NCI-H82 (cell line): ENCODE results near the gene DPH1.

ENCODE experiments used
- DNase-seq: peaks from one replicate; lab custom pipeline; 2025; lab: John Stamatoyannopoulos, UW

DPH1 gene

DNA sequence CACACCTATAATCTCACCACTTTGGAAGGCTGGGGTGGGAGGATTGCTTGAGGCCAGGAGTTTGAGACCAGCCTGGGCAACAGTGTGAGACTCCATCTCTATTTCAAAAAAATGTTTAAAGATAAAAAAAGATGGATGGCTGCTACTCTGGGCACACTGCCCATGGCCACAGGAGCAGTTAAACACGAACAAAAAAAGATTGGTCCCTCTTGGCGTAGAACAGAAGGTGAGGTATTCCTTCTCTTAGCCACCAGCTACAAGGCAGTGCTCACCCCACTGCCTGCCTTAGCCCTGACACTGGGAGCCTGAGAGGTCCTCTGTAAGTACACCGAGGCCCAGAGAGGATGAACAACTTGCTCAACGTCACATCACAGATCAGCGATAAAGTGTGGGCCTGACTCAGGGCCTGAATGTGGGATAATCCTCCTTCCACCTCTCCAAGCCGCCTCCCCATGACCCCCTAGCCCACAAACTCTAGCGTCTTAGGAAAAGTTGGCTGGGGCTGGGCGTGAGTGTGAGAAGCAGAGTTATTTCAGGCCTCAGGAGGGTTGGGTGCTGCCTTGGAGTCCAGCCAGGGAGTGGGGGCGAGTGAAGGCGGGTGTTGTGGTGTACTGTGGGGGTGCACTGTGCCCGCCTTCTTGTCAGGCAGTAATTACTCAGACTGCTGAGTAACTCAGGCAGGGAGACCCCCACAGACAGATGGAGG lies 2.3 kb upstream of the DPH1 start:
- no peak for DNase-seq

DNA sequence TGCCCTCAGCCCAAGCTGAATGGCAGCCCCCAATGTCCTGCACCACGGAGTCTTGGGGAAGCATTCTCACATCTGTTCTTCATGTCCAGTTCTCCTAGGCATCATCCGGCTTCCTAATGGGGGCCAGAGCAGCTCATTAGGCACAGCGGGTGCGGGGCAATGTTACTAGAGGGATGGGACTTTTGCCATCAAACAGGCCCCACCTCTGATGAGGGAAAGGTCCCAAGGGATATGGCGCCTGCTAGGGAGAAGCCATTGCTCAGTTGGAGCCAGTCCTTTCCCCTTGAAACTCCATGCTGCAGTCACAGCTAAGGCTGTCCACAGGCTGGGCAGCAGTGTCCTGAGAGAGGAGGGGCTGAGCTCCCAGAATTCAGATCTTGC lies 1.7 kb upstream of the DPH1 start:
- peak; percentile 56 for DNase-seq

DNA sequence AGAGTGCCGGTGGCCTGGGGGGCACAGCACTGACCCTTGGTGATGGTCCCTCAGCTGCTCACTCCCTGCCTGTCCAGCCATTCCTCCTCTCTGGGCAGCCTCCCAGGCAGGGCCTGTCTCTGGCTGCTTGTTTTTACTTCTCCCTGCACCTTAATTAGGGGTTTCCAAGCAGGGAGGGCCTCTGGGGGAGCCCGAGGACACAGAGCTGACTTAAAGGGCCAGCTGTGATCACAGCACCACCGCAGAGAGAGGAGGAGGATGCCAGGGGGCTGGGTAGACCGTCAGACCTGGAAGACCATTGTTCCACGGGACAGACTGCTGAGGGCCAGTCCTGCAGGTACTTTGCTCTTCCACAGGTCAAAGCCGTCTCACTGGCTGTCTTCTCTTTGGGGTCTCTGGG lies 1.2 kb upstream of the DPH1 start:
- DNase-seq, result peak; percentile 51

DNA sequence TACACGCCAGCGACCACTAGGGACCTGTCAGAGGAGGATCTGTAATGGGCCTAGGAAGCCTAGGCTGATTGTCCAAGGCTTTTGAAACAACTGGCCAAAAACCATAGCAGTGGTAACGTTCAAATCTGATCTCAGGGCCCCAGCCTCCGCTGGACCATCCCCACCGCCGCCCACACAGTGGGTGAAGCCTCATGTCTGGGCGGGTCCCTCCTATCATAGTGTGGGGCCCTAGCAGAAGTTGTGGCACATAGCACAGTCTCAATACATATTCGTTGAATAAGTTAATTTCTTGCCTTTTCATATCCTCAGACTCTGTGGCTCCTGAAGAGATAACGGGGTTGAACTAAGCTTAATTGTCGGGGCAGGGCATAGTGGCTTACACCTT lies 818 bp downstream of the DPH1 start:
- DNase-seq, result no peak

DNA sequence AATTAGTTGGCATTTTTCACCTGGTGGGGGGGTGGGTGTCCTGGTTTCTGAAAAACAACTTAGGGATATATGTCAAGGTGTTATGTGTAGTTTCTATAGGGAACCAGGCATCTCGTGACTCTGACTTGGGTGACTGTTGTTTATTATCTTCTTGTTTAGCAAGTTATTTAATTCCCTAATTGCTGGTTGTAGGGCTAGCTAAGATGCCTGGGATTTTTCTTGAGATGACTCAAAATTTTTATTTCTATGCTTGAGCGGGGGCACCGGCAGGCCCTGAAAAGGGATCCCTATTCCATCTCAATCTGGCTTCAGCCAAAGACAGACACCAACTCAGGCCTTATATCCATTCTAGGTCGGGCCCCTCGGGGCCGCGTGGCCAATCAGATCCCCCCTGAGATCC lies 3.2 kb downstream of the DPH1 start:
- no peak for DNase-seq

DNA sequence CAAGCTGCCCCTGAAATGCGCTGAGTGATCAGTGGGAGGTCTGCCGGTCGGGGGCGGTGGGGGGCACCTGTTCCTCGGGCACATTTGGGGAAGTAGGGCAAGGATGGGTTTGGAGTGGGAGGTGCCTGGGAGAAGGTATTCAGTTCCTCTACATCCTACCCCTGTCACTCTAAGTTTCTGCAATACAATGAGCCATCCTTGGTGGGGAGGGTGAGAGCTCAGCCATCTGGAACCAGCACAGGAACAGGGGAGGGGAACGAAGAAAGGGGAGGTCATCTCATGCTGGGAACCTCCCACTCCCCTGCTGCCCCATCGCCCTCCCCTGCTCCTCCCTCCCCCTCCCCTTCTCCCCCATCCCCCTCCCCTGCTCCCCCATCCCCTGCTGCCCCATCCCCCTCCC lies 4.2 kb downstream of the DPH1 start:
- peak; percentile 84 for DNase-seq

DNA sequence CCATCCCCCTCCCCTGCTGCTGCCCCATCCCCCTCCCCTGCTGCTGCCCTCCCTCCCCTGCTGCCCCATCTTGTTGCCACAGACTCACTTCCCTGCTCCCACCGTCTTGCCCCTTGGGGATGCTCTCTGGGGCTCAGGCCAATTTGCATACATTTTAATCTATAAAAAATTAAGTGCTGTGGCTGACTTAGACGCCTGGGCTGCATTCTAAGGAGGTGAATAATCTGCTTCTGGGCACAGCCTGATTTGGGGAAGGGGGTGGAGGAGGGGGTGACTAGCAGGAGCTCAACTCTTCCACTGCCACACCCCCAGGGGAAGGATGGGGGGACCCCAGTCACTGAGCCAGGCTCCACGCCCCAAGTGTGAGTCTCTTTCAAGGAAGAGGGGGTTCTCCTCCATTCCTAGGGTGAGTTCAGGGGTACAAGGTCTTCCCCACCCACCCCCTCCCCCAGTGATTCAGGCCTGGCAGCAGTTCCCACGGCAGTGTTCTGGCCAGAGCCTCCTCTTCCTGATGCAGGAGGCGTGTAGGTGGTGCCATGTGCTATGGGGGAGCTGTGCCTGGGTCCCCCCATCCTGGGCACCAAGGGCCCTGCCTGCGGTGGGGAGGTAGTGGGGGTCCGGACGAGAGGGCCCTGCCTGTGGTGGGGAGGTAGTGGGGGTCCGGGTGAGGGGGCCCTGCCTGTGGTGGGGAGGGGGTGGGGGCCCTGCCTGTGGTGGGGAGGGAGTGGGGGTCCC lies 5.0 kb downstream of the DPH1 start:
- peak; percentile 55 for DNase-seq

DNA sequence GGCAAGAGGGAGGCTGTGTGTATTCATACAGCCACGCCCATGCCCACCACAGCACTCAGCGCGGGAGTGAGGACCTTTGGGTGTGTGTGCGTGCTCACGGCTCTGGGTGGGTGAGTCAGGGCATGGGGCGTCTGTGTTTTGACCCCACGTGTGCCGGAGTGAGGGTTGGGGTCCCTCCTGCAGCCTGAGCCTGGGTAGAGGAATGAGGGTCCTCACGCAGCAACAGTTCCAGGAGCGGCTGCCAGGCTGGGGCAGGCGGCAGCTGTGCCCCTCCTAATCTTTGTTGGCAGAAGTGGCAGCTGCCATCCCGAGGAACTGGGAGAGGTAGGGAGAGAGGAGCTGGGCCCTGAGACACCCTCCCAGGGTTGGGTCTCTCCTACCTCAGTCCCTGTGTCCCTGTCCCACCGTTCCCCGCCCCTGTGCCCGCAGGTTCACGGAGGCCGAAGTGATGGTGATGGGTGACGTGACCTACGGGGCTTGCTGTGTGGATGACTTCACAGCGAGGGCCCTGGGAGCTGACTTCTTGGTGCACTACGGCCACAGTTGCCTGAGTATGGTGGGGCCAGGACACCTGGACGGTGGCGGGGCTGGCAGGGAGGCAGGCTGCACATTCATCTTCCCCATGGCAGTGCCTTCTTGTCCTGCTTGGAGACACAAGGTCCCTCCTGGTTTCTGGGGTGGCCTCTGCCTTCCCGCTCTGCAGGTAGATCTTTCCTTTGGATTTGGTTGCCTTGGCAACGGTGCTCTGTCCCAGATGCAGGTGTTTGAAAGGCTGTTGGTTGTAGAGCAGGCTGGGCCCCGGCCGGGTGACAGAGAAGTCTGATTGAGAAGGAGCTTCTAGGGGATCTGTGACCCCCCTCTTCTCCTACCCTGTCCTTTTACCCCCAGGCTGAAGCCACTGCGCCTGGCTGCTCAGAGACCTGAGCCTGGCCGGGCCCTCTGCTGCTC lies 5.9 kb downstream of the DPH1 start:
- no peak for DNase-seq

DNA sequence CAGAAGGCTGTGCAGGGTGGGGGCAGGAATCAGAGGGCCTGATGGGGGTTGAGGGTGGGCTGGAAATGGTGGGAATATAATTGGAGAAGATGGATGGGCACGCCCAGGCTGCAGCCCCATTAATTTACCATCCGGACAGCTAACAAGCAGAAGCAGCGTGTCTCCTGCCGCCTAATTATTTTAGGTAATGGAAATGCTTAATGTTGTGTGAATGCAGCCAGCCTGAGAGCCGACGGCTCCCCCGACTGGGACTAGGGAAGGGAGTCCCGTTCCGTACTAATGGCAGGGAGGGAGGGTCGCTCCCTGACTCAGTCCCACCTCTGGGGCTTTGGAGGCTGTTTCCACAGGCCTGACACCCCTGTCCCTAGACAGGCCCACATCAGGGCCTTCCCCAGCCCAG lies 7.2 kb downstream of the DPH1 start:
- DNase-seq, result no peak

DNA sequence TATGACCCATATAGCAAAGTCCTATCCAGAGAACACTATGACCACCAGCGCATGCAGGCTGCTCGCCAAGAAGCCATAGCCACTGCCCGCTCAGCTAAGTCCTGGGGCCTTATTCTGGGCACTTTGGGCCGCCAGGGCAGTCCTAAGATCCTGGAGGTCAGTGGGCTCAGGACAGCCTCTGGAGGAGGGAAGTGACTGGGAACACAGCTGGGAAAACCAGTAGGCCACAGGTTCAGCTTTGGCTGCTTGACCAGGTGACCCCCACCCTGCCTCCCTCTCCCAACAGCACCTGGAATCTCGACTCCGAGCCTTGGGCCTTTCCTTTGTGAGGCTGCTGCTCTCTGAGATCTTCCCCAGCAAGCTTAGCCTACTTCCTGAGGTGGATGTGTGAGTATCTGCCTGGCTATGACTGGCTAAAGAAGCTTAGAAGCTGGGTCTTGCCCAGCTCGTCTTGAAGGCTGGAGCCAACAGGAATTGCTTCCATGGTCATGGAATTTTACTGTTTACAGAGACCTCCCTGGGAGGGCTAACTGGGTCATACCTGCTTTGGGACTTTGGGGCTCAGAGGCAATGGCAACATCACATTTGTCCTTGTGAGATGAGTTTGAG lies 10.4 kb downstream of the DPH1 start:
- DNase-seq, result peak; percentile 60

DNA sequence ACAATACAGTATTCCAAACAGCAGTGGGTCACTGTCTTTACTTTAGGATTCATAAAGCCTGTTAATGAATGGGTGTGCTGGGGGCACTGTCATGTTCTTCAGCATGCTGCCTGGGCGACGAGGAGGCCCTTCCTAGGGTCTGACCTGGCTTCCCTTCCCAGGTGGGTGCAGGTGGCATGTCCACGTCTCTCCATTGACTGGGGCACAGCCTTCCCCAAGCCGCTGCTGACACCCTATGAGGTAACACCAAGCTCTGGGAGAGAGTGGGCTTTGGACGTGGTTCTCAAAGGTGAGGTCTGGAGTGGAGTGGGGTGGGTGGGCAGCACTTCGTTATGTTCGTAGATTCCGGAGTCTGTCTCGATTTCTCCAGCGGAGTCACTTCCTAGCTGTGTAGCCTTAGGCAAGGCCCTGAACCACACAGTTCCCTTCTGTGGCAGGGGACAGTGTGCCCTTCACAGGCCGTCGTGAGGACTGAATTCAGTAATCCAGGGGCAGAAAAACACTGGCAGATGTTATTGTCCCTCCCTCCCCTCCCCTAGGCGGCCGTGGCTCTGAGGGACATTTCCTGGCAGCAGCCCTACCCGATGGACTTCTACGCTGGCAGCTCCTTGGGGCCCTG lies 11.1 kb downstream of the DPH1 start:
- peak; percentile 98 for DNase-seq

DNA sequence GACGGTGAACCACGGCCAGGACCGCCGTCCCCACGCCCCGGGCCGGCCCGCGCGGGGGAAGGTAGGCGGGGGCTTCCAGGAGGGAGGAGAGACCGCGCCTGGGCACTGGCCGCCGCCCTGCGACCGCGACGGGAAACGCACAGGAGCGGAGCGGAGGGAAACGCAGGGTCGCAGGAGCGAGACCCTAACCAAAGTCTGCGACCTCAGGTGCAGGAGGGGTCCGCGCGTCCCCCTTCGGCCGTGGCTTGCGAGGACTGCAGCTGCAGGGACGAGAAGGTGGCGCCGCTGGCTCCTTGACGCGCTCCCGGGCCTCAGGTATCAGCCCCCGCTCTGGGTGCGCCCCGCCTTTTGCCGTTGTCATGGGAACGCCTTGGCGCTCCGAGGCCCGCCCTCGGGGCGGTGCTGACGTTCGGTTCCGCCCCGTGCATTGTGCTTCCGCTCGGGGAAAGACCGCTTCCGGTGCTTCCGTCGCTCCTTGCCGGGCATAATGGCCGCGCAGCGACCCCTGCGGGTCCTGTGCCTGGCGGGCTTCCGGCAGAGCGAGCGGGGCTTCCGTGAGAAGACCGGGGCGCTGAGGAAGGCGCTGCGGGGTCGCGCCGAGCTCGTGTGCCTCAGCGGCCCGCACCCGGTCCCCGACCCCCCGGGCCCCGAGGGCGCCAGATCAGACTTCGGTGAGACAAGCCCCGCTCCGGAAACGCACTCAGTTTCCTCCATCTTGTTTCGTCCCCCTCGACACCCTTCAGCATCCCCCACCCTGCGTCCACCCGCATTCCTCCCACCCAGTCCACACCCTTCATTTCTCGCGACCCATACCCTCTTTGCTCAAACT lies 11.8 kb downstream of the DPH1 start, which contains the start of gene OVCA2:
TSS of gene OVCA2 (plus strand) at position 462 of the 829 bp plus-strand sequence. CDS start at position 488, 26 bp downstream.
- peak; percentile 99 for DNase-seq

DNA sequence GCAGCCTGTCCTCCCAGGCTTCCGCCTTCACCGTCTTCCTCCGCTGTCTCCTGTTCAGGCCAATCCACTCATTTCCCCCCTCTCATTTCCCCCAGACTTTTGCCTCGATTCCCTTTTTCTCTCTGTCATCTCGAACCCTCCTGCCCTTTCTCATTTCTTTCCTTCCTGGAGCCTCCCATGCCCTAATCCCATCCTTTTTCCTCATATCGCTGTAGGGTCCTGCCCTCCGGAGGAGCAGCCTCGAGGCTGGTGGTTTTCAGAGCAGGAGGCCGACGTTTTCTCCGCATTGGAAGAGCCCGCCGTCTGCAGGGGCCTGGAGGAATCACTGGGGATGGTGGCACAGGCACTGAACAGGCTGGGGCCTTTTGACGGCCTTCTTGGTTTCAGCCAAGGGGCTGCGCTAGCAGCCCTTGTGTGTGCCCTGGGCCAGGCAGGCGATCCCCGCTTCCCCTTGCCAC lies 12.5 kb downstream of the DPH1 start:
- peak; percentile 52 for DNase-seq

DNA sequence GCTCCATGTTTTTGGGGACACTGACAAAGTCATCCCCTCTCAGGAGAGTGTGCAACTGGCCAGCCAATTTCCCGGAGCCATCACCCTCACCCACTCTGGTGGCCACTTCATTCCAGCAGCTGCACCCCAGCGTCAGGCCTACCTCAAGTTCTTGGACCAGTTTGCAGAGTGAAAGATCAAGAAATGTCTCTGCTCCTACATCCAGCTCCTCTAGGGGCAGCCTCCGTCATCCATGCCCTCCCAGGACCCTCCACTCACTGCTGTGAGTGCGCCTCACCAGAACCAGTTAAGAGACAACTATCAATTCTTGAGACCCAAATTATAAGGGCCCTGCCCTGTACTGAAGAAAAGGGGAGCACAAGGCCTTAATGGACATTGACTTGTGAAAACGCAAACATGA lies 13.0 kb downstream of the DPH1 start:
- DNase-seq, result peak; percentile 34

DNA sequence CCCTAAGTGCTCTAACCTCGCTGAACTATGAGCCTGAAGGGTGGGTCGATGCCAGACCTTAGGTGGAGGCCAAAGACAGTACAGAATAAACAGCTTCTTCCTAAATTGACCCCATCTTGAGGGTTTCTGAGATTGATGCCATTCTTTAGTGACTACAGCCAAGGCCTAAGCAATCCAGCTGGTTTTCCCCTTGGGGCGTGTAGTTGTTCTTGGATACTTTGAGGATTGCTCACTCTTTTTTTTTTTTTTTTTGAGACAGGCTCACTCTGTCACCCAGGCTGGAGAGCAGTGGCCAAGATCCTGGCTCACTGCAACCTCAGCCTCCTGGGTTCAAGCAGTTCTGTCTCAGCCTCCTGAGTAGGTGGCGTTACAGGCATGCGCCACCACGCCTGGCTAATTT lies 13.8 kb downstream of the DPH1 start:
- no peak for DNase-seq

DNA sequence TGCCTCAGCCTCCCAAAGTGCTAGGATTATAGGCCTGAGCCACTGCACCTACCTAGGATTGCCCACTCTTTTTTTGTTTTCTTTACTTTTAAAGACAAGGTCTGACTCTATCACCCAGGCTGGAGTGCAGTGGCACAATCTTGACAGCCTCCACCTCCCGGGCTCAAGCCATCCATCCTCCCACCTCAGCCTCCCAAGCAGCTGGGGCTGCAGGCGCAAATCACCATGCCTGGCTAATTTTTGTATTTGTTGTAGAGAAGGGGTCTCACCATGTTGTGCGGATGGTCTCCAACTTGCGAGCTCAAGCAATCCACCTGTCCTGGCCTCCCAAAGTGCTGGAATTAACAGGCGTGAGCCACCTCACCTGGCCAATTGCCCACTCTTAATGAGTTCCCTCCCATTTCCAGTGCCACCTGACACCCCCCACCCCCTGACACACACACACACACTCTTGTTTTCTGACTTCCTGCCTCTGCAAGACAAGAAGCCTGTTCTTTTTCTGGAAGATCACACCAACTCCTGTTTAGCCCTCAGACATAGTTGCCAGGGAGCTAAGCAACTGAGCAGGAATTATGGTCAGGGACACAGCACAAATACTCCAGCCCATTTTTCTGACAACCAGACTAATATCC lies 14.4 kb downstream of the DPH1 start:
- no peak for DNase-seq

DNA sequence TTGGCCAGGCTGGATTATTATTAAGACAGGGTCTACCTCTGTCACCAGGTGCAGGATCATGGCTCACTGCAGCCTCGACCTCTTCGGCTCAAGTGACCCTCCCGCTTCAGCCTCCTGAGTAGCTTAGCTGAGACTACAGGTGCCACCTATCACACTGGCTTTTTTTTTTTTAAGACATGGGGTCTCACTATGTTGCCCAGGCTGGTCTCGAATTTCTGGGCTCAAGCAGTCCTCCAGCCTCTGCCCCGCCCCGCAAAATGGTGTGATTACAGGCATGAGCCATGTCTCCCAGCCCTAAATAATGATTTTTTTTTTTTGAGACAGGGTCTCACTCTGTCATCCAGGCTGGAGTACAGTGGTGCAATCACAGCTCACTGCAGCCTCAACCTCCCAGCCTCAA lies 17.6 kb downstream of the DPH1 start:
- no peak for DNase-seq

DNA sequence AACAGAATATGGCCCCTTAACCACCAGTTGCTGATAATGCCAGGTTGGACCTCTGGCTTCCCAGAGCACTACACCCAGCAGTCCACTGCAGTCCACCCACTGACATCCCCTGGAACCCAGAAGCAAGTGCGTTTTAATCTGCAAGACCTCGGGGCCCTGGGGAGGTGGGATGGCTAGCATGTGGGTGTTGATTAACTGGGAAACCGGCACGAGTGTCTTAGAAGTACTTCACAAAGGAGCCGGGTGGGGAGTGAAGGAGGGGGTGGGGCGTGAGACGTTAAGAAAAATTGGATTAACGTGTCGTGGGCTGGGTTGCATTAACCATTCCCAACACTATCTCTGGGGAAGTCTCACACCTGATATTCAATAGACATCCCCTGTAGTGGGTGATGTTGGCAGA lies 18.9 kb downstream of the DPH1 start:
- DNase-seq, result peak; percentile 83

DNA sequence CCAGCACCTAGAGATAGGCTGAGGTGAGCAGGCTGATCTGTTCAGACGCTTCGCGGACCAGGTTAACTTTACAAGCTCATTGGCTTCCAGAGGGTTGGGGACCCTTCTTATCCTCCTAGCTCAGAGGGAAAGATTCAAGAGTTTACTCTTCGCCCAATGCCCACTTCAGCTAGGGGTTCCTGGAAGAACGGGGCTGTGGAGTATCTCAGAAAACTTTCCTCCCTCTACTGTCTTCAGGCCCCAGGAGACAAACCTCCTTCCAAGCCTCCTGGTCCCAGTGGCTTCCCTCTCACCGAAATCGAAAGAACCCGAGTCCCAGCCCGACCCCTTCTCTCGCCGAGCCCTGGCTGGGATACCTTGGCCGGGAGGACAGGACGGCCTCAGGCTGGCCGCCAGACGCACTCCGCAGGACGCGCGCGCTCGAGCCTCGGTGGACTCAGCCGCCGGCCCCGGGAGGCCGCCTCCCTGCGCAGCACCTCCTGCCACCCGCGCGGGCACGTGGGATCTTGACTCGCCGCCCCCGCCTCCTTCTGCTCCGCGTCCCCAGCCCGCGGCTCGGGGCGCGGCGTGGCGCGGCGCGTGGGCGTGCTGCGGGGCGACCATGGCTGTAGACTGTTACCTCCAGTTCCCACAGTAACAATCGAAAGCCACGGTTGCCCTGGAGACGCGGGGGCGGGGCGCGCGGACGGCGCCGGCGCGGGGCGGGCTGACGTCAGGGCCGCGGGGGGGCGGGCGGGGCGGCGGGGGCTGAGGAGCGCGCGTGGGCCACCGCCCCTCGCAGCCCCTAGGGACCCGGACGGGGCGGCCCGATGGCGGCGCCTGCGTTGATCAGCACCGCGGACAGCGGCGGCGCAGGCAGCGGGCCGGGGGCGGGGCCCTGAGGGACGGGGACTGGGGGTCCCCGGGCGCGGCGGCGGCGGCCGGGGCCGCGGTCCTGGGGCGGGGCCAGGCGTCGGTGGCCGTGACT lies 19.7 kb downstream of the DPH1 start:
- peak; percentile 89 for DNase-seq
